ENCODE measurements around the gene MEIS2. TPM values are rescaled to one million over a fixed set of nuclear protein-coding genes. Genes with fewer than 3 reads are reported as not detected.

The MEIS2 gene
- total and polyA plus RNA-seq, 9 donors, result 27.7 to 73.7 (median 47.7) TPM

DNA sequence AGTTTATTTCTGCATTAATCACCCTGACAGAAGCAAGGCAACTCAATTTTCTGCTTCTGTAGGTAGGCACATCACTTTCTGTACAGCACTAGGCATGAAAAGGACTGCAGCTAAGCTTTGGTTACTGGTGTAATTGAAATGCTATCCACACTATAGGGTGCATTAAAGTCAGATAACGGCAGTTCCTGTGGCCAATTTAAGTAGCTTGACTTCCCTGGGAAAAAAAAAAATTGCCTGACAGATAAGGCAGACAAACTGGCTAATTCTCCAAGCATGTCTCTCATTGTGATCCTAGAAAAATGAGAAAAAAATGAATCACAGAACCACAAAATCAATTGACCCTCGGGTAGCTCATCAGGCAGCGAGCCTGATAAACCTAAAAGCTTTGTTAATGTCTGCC is 151.4 kb downstream of the MEIS2 start:
- no peak for DNase-seq
- H3K4me1 ChIP-seq (ENCODE audit: insufficient read depth), result peaks cover under 1% of the 10 kb centered on the region
- intact Hi-C loops (cut with DNase I), result no loop called here
- H3K36me3 ChIP-seq, result no peaks in the 10 kb centered on the region
- H3K27ac ChIP-seq, result no peak overlapping the region
- TF ChIP-seq EP300 (IDR thresholded peaks at IDR 0.05) (no peak), POLR2A (IDR thresholded peaks at IDR 0.05) (no peak)
- TF ChIP-seq, protein P1, sequence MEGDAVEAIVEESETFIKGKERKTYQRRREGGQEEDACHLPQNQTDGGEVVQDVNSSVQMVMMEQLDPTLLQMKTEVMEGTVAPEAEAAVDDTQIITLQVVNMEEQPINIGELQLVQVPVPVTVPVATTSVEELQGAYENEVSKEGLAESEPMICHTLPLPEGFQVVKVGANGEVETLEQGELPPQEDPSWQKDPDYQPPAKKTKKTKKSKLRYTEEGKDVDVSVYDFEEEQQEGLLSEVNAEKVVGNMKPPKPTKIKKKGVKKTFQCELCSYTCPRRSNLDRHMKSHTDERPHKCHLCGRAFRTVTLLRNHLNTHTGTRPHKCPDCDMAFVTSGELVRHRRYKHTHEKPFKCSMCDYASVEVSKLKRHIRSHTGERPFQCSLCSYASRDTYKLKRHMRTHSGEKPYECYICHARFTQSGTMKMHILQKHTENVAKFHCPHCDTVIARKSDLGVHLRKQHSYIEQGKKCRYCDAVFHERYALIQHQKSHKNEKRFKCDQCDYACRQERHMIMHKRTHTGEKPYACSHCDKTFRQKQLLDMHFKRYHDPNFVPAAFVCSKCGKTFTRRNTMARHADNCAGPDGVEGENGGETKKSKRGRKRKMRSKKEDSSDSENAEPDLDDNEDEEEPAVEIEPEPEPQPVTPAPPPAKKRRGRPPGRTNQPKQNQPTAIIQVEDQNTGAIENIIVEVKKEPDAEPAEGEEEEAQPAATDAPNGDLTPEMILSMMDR (IDR thresholded peaks at IDR 0.05), result no peak
- H3K9me3 ChIP-seq, result no peaks in the 10 kb centered on the region
- H3K4me3 ChIP-seq, result no peak overlapping the region
- 80 to 88% (median 85%) methylated on average over 3 of the region's 3 CpGs for WGBS, 3 donors
- no peaks in the 10 kb centered on the region for H3K27me3 ChIP-seq

DNA sequence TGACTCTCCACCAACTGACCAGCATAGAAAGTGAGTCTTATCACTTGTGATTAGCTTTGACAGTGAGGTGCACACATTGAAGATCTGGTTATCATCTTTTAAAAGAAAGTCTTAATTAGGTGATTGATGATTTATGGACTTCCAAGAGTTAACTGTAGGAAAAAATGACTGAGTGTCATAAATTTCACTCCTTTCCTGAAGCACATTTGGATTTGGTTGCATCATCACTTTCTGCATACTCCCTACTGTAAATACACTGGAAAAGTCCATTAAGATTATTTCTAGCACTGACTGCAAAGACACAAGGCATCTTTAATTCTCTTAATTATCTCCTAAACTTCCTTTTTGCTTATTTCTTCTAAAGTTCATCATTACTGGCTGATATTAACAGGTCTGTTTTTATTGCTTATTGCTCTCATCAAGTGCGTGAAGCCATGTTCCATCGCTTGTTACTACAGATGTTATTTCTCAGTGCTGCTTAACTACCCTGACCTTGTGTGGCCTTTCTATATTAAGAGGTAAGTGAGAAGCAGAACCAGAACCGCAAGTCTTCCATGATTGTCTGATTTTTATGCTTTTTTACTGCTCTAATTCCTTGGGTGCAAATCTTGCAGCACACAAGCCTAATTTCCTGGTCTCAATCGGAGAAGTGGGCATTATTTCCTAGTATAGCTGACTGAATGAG is 153.2 kb downstream of the MEIS2 start:
- H3K27me3 ChIP-seq, result no peaks in the 10 kb centered on the region
- DNase-seq, result no peak
- no peak overlapping the region for H3K27ac ChIP-seq
- no peaks in the 10 kb centered on the region for H3K36me3 ChIP-seq
- no peak overlapping the region for H3K4me3 ChIP-seq
- peaks cover 3% of the 10 kb centered on the region for H3K4me1 ChIP-seq (ENCODE audit: insufficient read depth)
- intact Hi-C loops (cut with DNase I), result no loop called here
- TF ChIP-seq, protein P1 (IDR thresholded peaks at IDR 0.05), result no peak
- no peak for TF ChIP-seq POLR2A (IDR thresholded peaks at IDR 0.05)
- no peak for TF ChIP-seq EP300 (IDR thresholded peaks at IDR 0.05)
- H3K9me3 ChIP-seq, result no peaks in the 10 kb centered on the region
- 73 to 90% (median 83%) methylated on average over 4 of the region's 4 CpGs for WGBS, 3 donors

DNA sequence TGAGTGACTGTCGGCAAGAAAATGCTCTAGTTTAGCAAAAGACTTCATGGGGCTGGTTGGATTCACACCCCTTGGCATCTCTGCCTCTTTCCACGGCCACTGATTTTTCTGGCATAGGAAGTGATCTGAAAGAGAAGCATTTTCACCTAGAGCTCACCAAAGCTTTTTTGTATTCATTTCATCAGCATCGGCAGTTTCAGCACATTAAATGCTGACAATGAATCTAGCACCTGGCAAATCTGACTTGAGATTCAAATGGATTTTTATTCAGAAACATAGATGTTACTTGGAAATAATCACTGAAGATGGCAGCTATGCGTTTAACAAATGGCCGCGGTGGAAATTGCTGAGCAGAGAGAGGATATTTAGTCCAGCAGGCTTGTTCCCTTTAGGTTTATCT is 155.9 kb downstream of the MEIS2 start:
- Histone ChIP-seq H3K27ac (no peak overlapping the region), H3K4me1 (ENCODE audit: insufficient read depth) (peaks cover 3% of the 10 kb centered on the region), H3K36me3 (no peaks in the 10 kb centered on the region), H3K9me3 (no peaks in the 10 kb centered on the region), H3K27me3 (no peaks in the 10 kb centered on the region), H3K4me3 (no peak overlapping the region)
- no peak for TF ChIP-seq EP300 (IDR thresholded peaks at IDR 0.05)
- TF ChIP-seq, protein P1 (IDR thresholded peaks at IDR 0.05), result no peak
- TF ChIP-seq POLR2A (IDR thresholded peaks at IDR 0.05), result no peak
- no peak for DNase-seq
- 80 to 86% (median 84%) methylated on average over 6 of the region's 6 CpGs for WGBS, 3 donors
- intact Hi-C loops (cut with DNase I), result no loop called here

DNA sequence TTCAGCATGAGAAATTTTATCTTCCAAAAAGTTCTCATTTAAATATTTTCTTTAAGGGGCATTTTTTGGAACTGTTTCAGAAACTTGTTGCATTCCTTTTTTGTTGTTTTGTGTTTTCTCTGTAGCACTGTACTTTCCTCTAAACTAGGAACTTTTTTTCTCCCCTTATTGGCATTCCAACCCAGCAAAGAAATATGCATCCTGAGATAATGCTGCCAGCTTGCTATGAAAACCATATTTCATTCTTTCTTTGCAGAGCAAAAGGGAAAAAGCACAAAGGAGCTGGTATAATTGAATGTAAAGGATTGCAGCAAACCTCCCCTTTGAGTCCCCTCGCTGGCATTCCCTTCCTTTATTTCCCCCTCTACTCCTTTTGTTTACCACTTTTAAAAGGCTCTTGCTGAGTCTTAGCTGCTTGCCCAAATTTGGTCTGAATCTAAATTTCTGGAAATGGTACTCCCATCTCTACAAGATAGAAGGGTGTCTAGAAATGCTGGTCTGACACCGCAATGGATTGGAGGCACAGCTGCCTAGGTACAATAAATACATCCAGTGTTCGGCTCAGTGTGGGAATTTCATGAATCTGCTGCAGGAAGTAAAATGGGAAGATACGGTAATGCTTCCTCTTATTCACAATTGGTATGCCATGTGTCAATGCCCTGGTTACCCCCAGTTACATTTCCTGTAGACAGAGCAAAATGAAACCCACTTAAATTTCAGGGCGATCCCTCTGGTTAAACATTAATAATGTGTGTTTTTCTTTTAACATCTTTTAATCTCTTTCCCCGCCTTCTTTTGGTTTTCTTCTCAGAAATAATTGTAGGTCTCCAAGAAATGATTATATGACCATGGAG is 156.6 kb downstream of the MEIS2 start:
- no peak for DNase-seq
- WGBS, 3 donors, result 81 to 83% (median 82%) methylated on average over 6 of the region's 6 CpGs
- Histone ChIP-seq H3K9me3 (no peaks in the 10 kb centered on the region), H3K27me3 (no peaks in the 10 kb centered on the region), H3K36me3 (no peaks in the 10 kb centered on the region), H3K4me1 (ENCODE audit: insufficient read depth) (peaks cover 3% of the 10 kb centered on the region), H3K4me3 (no peak overlapping the region), H3K27ac (no peak overlapping the region)
- TF ChIP-seq EP300 (IDR thresholded peaks at IDR 0.05), result no peak
- TF ChIP-seq, protein P1 (IDR thresholded peaks at IDR 0.05), result no peak
- TF ChIP-seq POLR2A (IDR thresholded peaks at IDR 0.05), result no peak
- intact Hi-C loops (cut with DNase I), result no loop called here
